Measurements from ENCODE around the gene ESAM. TPM values are rescaled to one million over a fixed set of nuclear protein-coding genes. Genes with fewer than 3 reads are reported as not detected.

The ESAM gene
- total RNA-seq, 3 donors from 2014 or later (not counting 1 experiment from before 2014, with no cell fraction given): 1.2 to 2.2 (median 1.5) TPM

GRCh38 chr11:124728134-124728533 is 34.0 kb downstream of the ESAM start:
- WGBS (ENCODE audit: insufficient coverage): 75% methylated on average over 2 of the region's 2 CpGs
- no peak for TF ChIP-seq CTCF (IDR thresholded peaks at IDR 0.05)
- no peak for ATAC-seq
- H3K27me3 ChIP-seq (ENCODE audit: control insufficient read depth, insufficient read depth, low read length): no peaks in the 10 kb centered on the region
- H3K9me3 ChIP-seq (ENCODE audit: control insufficient read depth, insufficient read depth, low read length): no peaks in the 10 kb centered on the region
- H3K27ac ChIP-seq (ENCODE audit: low read length): no peak overlapping the region
- peaks cover 5% of the 10 kb centered on the region for H3K4me1 ChIP-seq (ENCODE audit: control insufficient read depth, insufficient read depth, low read length)
- Mint-ChIP-seq H3K4me1 (peaks cover 0 to 7% of the 10 kb centered on the region in 2 donors), H3K27me3 (ENCODE audit: low read depth in 2 of 2) (peaks cover 33 to 36% of the 10 kb centered on the region in 2 donors), H3K36me3 (no peaks in the 10 kb centered on the region), H3K4me3 (no peak overlapping the region), H3K27ac (no peak overlapping the region), H3K9me3 (no peaks in the 10 kb centered on the region)
- no peak for DNase-seq
- H3K4me3 ChIP-seq (ENCODE audit: low read length): no peak overlapping the region
- intact Hi-C loops (cut with micrococcal nuclease): no loop called here
- no peaks in the 10 kb centered on the region for H3K36me3 ChIP-seq (ENCODE audit: control insufficient read depth, insufficient read depth, low read length)

GRCh38 chr11:124727474-124727873 is 34.6 kb downstream of the ESAM start:
- TF ChIP-seq CTCF (IDR thresholded peaks at IDR 0.05): no peak
- peaks cover 5% of the 10 kb centered on the region for H3K4me1 ChIP-seq (ENCODE audit: control insufficient read depth, insufficient read depth, low read length)
- H3K9me3 Mint-ChIP-seq: no peaks in the 10 kb centered on the region

GRCh38 chr11:124725719-124726105 is 36.4 kb downstream of the ESAM start:
- H3K36me3 Mint-ChIP-seq: no peaks in the 10 kb centered on the region
- H3K9me3 Mint-ChIP-seq: no peaks in the 10 kb centered on the region
- no peak overlapping the region for H3K4me3 ChIP-seq (ENCODE audit: low read length)
- no peak for TF ChIP-seq CTCF (IDR thresholded peaks at IDR 0.05)
- no peaks in the 10 kb centered on the region for H3K9me3 ChIP-seq (ENCODE audit: control insufficient read depth, insufficient read depth, low read length)
- ATAC-seq (no peak), DNase-seq (no peak)
- 20% methylated on average over 6 of the region's 6 CpGs for WGBS (ENCODE audit: insufficient coverage)
- H3K4me3 Mint-ChIP-seq: no peak overlapping the region
- H3K27me3 Mint-ChIP-seq (ENCODE audit: low read depth in 2 of 2): peaks cover 51 to 56% of the 10 kb centered on the region in 2 donors
- H3K4me1 ChIP-seq (ENCODE audit: control insufficient read depth, insufficient read depth, low read length): peaks cover 5% of the 10 kb centered on the region
- H3K4me1 Mint-ChIP-seq: peaks cover 0 to 7% of the 10 kb centered on the region in 2 donors
- no peaks in the 10 kb centered on the region for H3K36me3 ChIP-seq (ENCODE audit: control insufficient read depth, insufficient read depth, low read length)
- H3K27ac Mint-ChIP-seq: no peak overlapping the region
- H3K27ac ChIP-seq (ENCODE audit: low read length): no peak overlapping the region
- intact Hi-C loops (cut with micrococcal nuclease): no loop called here
- H3K27me3 ChIP-seq (ENCODE audit: control insufficient read depth, insufficient read depth, low read length): no peaks in the 10 kb centered on the region

More at GRCh38 chr11:124727474-124727873, 34.6 kb downstream of the ESAM start:
- no peaks in the 10 kb centered on the region for H3K36me3 Mint-ChIP-seq
- H3K4me1 Mint-ChIP-seq: peaks cover 0 to 7% of the 10 kb centered on the region in 2 donors
- Histone ChIP-seq H3K36me3 (ENCODE audit: control insufficient read depth, insufficient read depth, low read length) (no peaks in the 10 kb centered on the region), H3K27me3 (ENCODE audit: control insufficient read depth, insufficient read depth, low read length) (no peaks in the 10 kb centered on the region), H3K9me3 (ENCODE audit: control insufficient read depth, insufficient read depth, low read length) (no peaks in the 10 kb centered on the region), H3K4me3 (ENCODE audit: low read length) (no peak overlapping the region), H3K27ac (ENCODE audit: low read length) (no peak overlapping the region)
- intact Hi-C loops (cut with micrococcal nuclease): no loop called here
- 77% methylated on average over 4 of the region's 4 CpGs for WGBS (ENCODE audit: insufficient coverage)
- ATAC-seq (no peak), DNase-seq (no peak)
- H3K27ac Mint-ChIP-seq: no peak overlapping the region
- H3K27me3 Mint-ChIP-seq (ENCODE audit: low read depth in 2 of 2): peaks cover 39 to 40% of the 10 kb centered on the region in 2 donors
- H3K4me3 Mint-ChIP-seq: no peak overlapping the region
